Measurements from ENCODE around the gene IL10.

IL10 gene

GRCh38 chr1:206814716-206815341 is 42.5 kb upstream of the IL10 start:
- Histone ChIP-seq H3K4me1 (ENCODE audit: insufficient read depth, low read length, poor library complexity, severe bottlenecking) (peaks cover 37% of the 10 kb centered on the region), H3F3A (ENCODE audit: low read depth) (peaks cover 11% of the 10 kb centered on the region; the same call in 1 of the 2 replicates), H3K4me3 (ENCODE audit: low read length, poor library complexity, severe bottlenecking) (no peak overlapping the region), H3K36me3 (ENCODE audit: insufficient read depth, low read length) (no peaks in the 10 kb centered on the region), H3K27me3 (ENCODE audit: insufficient read depth, low read length, poor library complexity, severe bottlenecking) (no peaks in the 10 kb centered on the region), H3K9ac (ENCODE audit: low read depth, low read length, poor library complexity, severe bottlenecking) (no peak overlapping the region), H3K9me2 (replicated peaks; ENCODE audit: low read depth, low read length) (no peaks in the 10 kb centered on the region), H2AFZ (ENCODE audit: low read length) (no peak overlapping the region), H3K4me2 (ENCODE audit: low read depth, low read length, poor library complexity, severe bottlenecking) (no peak overlapping the region), H4K20me1 (ENCODE audit: insufficient read depth, low read length, poor library complexity, severe bottlenecking) (no peaks in the 10 kb centered on the region), H3K9me3 (ENCODE audit: insufficient read depth, low read depth, low read length) (peaks cover 9% of the 10 kb centered on the region; the same call in 1 of the 2 replicates), H3K79me2 (ENCODE audit: insufficient read depth, low read length) (no peaks in the 10 kb centered on the region)
- no peak for TF ChIP-seq EZH2phosphoT487 (IDR thresholded peaks at IDR 0.05; ENCODE audit: borderline replicate concordance)
- TF ChIP-seq, protein P1, sequence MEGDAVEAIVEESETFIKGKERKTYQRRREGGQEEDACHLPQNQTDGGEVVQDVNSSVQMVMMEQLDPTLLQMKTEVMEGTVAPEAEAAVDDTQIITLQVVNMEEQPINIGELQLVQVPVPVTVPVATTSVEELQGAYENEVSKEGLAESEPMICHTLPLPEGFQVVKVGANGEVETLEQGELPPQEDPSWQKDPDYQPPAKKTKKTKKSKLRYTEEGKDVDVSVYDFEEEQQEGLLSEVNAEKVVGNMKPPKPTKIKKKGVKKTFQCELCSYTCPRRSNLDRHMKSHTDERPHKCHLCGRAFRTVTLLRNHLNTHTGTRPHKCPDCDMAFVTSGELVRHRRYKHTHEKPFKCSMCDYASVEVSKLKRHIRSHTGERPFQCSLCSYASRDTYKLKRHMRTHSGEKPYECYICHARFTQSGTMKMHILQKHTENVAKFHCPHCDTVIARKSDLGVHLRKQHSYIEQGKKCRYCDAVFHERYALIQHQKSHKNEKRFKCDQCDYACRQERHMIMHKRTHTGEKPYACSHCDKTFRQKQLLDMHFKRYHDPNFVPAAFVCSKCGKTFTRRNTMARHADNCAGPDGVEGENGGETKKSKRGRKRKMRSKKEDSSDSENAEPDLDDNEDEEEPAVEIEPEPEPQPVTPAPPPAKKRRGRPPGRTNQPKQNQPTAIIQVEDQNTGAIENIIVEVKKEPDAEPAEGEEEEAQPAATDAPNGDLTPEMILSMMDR (conservative IDR thresholded peaks at IDR 0.05; ENCODE audit: low read length), result no peak

DNA sequence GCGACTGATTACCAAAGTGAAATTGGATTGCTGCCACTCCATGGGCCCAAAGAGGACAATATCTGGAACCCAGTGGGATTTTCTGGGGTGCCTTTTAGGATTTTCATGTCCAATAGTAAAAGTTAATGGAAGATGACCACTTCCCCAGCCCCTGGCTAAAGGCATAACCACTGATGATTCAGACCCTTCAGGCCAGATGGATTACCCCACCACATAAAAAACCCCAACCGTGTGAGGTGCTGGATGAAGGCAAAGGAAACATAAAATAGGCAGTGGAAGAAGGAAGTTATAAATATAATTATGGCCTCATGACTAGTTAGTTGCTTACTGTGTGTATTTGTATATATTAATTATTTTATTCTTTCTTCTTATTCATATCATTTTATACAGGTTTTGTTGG is 40.2 kb upstream of the IL10 start:
- TF ChIP-seq EZH2phosphoT487 (IDR thresholded peaks at IDR 0.05; ENCODE audit: borderline replicate concordance), result no peak
- TF ChIP-seq, protein P1 (conservative IDR thresholded peaks at IDR 0.05; ENCODE audit: low read length), result no peak
- H4K20me1 ChIP-seq (ENCODE audit: insufficient read depth, low read length, poor library complexity, severe bottlenecking), result no peaks in the 10 kb centered on the region
- H3K27me3 ChIP-seq (ENCODE audit: insufficient read depth, low read length, poor library complexity, severe bottlenecking), result no peaks in the 10 kb centered on the region
- H3F3A ChIP-seq (ENCODE audit: low read depth), result peaks cover 11% of the 10 kb centered on the region; the same call in 1 of the 2 replicates
- H3K4me1 ChIP-seq (ENCODE audit: insufficient read depth, low read length, poor library complexity, severe bottlenecking), result peaks cover 36% of the 10 kb centered on the region
- H3K9me2 ChIP-seq (replicated peaks; ENCODE audit: low read depth, low read length), result no peaks in the 10 kb centered on the region
- peaks cover 9% of the 10 kb centered on the region; the same call in 1 of the 2 replicates for H3K9me3 ChIP-seq (ENCODE audit: insufficient read depth, low read depth, low read length)
- no peak overlapping the region for H3K9ac ChIP-seq (ENCODE audit: low read depth, low read length, poor library complexity, severe bottlenecking)
- no peak overlapping the region for H2AFZ ChIP-seq (ENCODE audit: low read length)
- H3K79me2 ChIP-seq (ENCODE audit: insufficient read depth, low read length), result no peaks in the 10 kb centered on the region
- no peak overlapping the region for H3K4me3 ChIP-seq (ENCODE audit: low read length, poor library complexity, severe bottlenecking)
- no peak overlapping the region for H3K4me2 ChIP-seq (ENCODE audit: low read depth, low read length, poor library complexity, severe bottlenecking)
- H3K36me3 ChIP-seq (ENCODE audit: insufficient read depth, low read length), result no peaks in the 10 kb centered on the region

DNA sequence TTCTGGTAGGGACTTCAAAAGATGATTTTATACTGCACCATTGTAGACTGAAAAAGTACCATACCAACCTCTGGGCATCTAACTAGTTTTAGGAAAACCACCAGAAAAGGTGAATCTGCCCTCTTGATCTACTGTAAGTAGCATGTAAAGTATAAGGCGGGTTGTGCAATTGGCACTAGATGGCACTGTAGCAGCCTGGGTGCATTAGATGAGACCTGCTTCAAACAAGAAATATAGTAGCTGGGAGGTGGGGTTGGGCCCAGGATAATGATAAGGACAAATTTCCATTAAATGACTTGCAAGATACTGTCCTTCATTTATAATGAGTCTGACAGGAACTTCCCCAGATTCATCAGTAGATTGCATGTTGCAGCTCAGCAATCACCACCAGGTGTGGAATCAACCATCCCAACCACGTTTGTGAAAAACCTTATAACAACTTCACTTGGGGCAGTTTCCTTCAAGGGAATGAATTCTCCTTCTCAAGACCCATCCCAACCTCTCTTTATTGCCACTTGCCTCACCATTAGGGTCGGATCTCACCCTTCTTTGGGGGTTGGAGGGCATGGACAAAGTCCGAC is 37.3 kb upstream of the IL10 start:
- no peak for TF ChIP-seq EZH2phosphoT487 (IDR thresholded peaks at IDR 0.05; ENCODE audit: borderline replicate concordance)
- TF ChIP-seq, protein P1 (conservative IDR thresholded peaks at IDR 0.05; ENCODE audit: low read length), result peak; percentile 89
- Histone ChIP-seq H3K79me2 (ENCODE audit: insufficient read depth, low read length) (no peaks in the 10 kb centered on the region), H3K9me3 (ENCODE audit: insufficient read depth, low read depth, low read length) (peaks cover 9% of the 10 kb centered on the region; the same call in 1 of the 2 replicates), H4K20me1 (ENCODE audit: insufficient read depth, low read length, poor library complexity, severe bottlenecking) (no peaks in the 10 kb centered on the region), H3K36me3 (ENCODE audit: insufficient read depth, low read length) (no peaks in the 10 kb centered on the region), H3K27me3 (ENCODE audit: insufficient read depth, low read length, poor library complexity, severe bottlenecking) (no peaks in the 10 kb centered on the region), H3K4me3 (ENCODE audit: low read length, poor library complexity, severe bottlenecking) (no peak overlapping the region), H3F3A (ENCODE audit: low read depth) (no peaks in the 10 kb centered on the region), H3K9me2 (replicated peaks; ENCODE audit: low read depth, low read length) (no peaks in the 10 kb centered on the region), H3K4me2 (ENCODE audit: low read depth, low read length, poor library complexity, severe bottlenecking) (no peak overlapping the region), H3K9ac (ENCODE audit: low read depth, low read length, poor library complexity, severe bottlenecking) (no peak overlapping the region), H3K4me1 (ENCODE audit: insufficient read depth, low read length, poor library complexity, severe bottlenecking) (peaks cover 10% of the 10 kb centered on the region), H2AFZ (ENCODE audit: low read length) (no peak overlapping the region)

All from Loucy (cell line).